ENCODE measurements around the gene SELENOM. TPM values are rescaled to one million over a fixed set of nuclear protein-coding genes. Genes with fewer than 3 reads are reported as not detected.
"Not testable (repeated sequence)": the region's sequence is repeated elsewhere in the genome, so short reads cannot be mapped to it uniquely, and the experiment has no call there.

Gene SELENOM
- total RNA-seq, 1 donor from 2014 or later: 35.0 TPM

DNA sequence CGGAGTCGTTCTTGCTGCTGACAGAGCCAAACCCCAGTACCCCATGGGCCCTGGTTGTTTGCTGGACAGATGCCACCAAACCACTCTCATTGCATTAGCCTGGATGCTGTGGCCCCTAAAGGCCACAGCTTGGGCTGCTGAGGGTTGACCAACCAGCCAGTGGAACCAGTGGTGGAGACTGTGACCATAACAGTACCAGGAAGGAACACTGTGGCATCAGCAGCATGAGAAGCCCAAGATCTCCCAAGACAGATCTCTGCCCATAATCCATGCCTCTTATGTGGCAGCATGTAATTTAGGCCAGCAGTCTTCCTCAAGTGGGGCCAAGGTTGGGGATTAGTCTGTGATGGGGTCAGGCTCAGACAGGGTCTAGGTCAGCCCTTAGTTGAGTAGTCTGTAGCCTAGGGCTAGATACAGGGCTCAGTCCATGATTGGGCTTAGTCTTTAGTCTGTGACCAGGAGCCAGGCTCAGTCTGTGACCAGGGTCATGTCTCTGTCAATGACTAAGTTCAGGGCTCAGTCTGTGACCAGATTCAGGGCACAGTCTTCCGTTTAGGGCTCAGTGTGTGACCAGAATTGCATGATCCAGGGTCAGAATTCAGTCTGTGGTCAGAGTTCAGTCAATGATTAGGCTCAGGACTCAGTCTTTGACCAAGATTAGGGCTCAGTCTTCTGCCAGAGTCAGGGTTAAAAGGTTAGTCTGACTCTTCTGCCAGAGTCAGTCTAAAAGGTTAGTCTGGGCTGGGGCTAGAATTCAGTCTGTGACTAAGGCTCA is 10.9 kb upstream of the SELENOM start:
- FAIRE-seq (peak; percentile 72), DNase-seq (ENCODE audit: low read depth) (no peak)
- Histone ChIP-seq H3K36me3 (ENCODE audit: control insufficient read depth, insufficient read depth, low read length) (no peaks in the 10 kb centered on the region), H3K4me3 (ENCODE audit: low read depth, low read length) (no peak overlapping the region), H3K27me3 (ENCODE audit: control insufficient read depth, insufficient read depth, low read length) (peaks cover 4% of the 10 kb centered on the region)
- no peak for TF ChIP-seq CTCF (IDR thresholded peaks at IDR 0.05; ENCODE audit: insufficient read depth, low read length, severe bottlenecking)

DNA sequence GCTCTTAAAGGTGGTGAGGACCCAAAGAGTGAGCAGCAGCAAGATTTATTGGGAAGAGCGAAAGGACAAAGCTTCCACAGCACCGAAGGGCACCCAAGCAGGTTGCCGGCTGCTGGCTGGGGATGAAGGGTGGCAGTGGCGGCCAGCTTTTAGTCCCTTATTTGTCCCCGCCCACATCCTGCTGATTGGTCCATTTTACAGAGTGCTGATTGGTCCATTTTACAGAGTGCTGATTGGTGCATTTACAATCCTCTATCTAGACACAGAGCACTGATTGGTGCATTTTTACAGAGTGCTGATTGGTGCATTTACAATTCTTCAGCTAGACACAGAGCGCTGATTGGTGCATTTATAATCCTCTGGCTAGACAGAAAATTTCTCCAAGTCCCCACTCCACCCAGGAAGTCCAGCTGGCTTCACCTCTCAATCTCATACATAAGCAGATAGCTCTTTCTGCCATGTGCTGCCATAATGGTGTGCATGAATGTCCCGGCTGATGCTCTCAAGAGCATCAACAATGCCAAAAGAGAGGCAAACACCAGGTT is 5.3 kb upstream of the SELENOM start:
- not testable (repeated sequence) for FAIRE-seq; H3K36me3 ChIP-seq (ENCODE audit: control insufficient read depth, insufficient read depth, low read length); H3K27me3 ChIP-seq (ENCODE audit: control insufficient read depth, insufficient read depth, low read length); DNase-seq (ENCODE audit: low read depth); H3K4me3 ChIP-seq (ENCODE audit: low read depth, low read length)

- H3K4me3 ChIP-seq (ENCODE audit: low read depth, low read length): peak overlapping the region; percentile 17
- no peaks in the 10 kb centered on the region for H3K27me3 ChIP-seq (ENCODE audit: control insufficient read depth, insufficient read depth, low read length)
- no peak for FAIRE-seq
- no peaks in the 10 kb centered on the region for H3K36me3 ChIP-seq (ENCODE audit: control insufficient read depth, insufficient read depth, low read length)
- DNase-seq (ENCODE audit: low read depth): no peak
- TF ChIP-seq CTCF (IDR thresholded peaks at IDR 0.05; ENCODE audit: insufficient read depth, low read length, severe bottlenecking): no peak
Observed at GRCh38 chr22:31107894-31108218, 488 bp upstream of the SELENOM start.

GRCh38 chr22:31106731-31107177 is 614 bp downstream of the SELENOM start:
- FAIRE-seq (no peak), DNase-seq (ENCODE audit: low read depth) (peak; percentile 32)
- no peak for TF ChIP-seq CTCF (IDR thresholded peaks at IDR 0.05; ENCODE audit: insufficient read depth, low read length, severe bottlenecking)
- Histone ChIP-seq H3K27me3 (ENCODE audit: control insufficient read depth, insufficient read depth, low read length) (no peaks in the 10 kb centered on the region), H3K36me3 (ENCODE audit: control insufficient read depth, insufficient read depth, low read length) (no peaks in the 10 kb centered on the region), H3K4me3 (ENCODE audit: low read depth, low read length) (peak overlapping the region; percentile 57)

DNA sequence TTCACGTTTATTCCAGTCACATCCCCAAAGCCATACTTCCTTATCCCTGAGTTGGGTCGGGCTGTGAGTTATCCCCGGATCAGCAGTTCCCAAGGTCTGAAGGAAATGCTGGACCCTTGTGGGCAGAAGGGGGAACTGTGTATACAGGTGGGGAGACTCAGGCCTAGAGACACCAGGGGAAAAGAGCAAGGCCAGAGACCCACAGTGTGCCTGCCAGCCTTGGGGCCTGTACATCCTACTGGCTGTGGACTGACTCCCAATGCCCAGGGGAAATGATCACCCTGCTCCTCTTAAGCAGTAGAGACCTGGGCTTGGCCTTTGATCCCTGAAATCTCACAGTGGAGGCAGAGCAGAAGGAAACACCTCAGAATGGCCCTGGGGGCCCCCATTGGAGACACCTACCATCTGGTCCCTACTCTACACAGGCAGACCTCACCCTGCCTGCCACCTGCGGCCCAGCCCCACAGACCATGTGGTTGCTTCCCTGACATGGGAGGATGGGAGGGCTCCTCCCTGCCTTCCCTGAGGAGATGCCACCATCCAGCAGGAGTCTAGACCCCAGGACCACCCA is 1.3 kb downstream of the SELENOM start:
- DNase-seq (ENCODE audit: low read depth) (no peak), FAIRE-seq (no peak)
- no peaks in the 10 kb centered on the region for H3K36me3 ChIP-seq (ENCODE audit: control insufficient read depth, insufficient read depth, low read length)
- no peaks in the 10 kb centered on the region for H3K27me3 ChIP-seq (ENCODE audit: control insufficient read depth, insufficient read depth, low read length)
- no peak overlapping the region for H3K4me3 ChIP-seq (ENCODE audit: low read depth, low read length)
- TF ChIP-seq CTCF (IDR thresholded peaks at IDR 0.05; ENCODE audit: insufficient read depth, low read length, severe bottlenecking): no peak

DNA sequence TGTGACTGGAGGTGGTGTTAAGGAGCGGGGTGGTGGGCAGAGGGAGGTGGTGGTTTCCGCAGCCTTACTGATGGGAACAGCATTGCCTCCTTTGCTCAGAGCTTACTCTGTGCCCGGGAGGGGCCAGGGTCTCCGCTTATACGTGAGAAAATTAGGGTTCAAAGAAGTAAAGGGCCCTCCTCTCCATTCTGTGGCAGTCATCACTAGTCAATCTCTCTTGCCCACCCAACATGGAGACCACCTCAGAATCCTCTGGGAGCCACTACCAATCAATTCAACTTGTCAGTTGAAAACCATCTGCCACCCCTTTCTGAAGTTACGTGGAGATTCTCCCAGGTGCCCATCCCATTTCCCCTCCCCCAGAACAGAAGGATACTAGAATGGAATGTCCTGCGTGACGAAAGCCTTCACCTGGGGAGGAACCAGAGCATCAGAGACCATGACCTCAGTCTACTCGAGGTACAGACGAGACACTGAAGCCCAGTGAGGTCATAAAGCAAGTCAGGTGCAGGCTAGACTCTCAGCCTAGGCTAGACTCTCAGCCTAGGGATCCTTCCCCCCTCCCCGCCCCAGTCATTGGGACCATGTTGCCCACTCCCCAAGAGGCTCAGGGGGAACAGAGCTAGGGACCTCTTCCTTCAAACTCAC is 2.0 kb downstream of the SELENOM start:
- FAIRE-seq: peak; percentile 95
- Histone ChIP-seq H3K36me3 (ENCODE audit: control insufficient read depth, insufficient read depth, low read length) (peaks cover 1% of the 10 kb centered on the region), H3K4me3 (ENCODE audit: low read depth, low read length) (no peak overlapping the region), H3K27me3 (ENCODE audit: control insufficient read depth, insufficient read depth, low read length) (no peaks in the 10 kb centered on the region)
- DNase-seq (ENCODE audit: low read depth): no peak
- TF ChIP-seq CTCF (IDR thresholded peaks at IDR 0.05; ENCODE audit: insufficient read depth, low read length, severe bottlenecking): no peak

All from bronchial epithelial cell (primary cell).